Smooth muscle cell of the coronary artery (primary cell): ENCODE results near the gene LUC7L. TPM values are rescaled to one million over a fixed set of nuclear protein-coding genes. Genes with fewer than 3 reads are reported as not detected.

ENCODE experiments used
- total RNA-seq: library from RNA; depleted of rRNA; stranded (reverse); fragments of >200 nt; gene quantifications from 2 replicates; pipeline ENCODE4 v1.2.3, GENCODE V29; 2014; ENCODE audit warnings: low replicate concordance

The LUC7L gene, protein sequence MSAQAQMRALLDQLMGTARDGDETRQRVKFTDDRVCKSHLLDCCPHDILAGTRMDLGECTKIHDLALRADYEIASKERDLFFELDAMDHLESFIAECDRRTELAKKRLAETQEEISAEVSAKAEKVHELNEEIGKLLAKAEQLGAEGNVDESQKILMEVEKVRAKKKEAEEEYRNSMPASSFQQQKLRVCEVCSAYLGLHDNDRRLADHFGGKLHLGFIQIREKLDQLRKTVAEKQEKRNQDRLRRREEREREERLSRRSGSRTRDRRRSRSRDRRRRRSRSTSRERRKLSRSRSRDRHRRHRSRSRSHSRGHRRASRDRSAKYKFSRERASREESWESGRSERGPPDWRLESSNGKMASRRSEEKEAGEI
- 26.6 and 30.3 TPM in 2 replicates for total RNA-seq

DNA sequence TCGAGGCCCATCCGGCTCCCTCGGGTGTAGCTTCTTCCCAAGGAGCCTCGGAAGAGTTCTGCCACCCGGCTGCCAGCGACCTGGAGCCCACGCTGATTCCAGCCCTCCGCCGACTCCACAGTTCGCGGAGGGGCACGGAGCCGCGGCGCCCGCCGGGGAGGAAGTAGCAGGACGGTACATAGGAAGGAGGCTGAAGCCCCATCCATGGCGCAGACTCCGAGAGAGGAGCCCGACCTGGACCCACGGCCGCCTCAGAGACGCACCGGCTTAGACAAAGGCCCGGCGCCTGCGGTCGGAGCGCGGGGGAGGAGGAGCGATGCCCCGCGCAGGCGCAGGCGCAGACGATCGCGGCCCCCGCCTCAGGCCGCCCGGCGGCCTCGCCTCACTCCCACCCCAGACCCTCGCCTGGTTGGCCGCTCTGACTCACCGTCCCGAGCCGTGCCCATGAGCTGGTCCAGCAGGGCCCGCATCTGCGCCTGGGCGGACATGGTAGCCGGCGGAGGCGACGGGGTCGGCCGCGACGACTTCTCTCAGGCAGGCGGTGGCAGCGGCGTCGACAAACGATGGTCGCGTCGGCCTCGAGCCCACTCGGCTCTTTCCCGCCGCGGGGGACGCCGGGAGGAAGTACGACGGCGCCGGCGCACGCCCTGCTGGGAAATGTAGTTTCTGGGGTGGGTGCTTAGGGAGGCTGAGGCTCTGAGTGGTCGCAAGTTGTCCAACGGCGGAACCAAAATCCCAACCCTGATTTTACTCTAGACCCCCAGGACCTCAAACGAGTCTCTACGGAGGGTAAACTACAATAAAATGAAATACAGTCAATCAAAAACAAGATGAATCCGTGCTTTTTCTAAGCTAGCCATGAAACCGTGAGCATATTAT lies at the start of gene LUC7L:
Gene LUC7L (minus strand): TSS at position 598 of the 879 bp plus-strand sequence. CDS start 110 bp downstream, at position 488.

DNA sequence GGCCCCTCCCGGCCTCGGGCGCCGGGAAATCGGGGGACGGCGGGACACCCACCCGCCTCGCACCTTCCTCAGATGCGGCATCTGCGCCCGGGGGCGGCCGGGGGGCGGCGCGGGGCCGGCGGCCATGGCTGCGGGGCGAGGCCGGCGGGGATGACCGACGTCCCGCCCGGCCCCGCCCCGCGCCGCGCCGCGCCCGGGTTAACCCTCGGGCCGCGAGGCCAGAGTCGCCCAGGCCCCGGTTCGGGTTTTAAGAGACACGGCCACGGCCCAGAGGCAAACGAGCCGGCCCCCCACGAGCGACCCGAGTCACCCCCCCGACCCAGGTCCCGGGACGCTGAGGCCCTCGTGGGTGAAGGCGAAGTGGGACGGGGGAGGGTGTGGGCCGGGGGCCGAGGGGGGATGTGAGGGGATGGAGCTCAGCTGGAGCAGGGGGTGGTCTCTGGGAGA lies 46.6 kb upstream of the LUC7L start, which contains the start of gene RGS11:
Gene RGS11 (minus strand): TSS at position 159 of the 447 bp plus-strand sequence. CDS start 33 bp downstream, at position 126.

DNA sequence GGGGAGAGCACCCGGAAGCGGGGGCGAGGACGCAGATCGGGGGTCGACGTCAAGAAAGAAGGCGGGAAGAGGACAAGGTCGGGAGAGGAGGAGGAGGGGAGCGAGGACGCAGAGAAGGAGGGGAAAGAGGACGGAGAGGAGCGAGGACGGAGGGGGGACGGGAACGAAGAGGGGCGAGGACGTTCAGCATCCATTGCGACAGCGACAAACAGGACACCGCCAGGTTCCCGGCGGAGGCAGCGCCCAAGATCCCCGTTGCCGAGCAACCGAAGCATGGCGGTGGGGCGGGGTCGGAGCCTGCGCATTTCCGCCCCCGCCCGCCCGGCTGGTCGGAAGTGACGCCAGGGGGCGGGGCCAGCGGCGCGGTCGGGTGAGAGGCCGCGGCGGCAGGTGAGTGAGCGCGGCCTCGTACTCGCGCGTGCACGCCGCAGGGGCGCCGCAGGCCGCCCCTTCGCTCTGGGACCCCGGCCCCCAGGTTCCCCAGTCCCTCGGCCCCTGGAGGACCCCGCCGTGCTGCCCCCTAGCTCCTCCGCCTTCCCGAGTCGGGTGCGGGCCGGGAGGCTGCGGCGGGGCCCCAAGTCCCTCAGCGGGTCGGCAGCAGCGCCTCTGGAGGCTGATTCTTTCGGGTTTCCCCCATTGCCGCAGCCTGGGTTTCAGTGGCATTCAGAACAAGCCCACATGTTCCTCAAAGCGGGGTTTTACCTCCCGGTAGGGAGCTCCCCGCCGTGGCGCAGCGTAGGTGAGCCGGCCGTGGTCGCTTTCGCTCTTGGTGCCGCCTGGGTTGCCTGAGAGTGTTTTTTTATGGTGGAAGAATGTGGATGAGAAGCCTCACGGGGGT lies 5.4 kb upstream of the LUC7L start, which contains the start of gene FAM234A:
Gene FAM234A (plus strand): TSS at position 354 of the 838 bp plus-strand sequence. CDS start 19,593 bp downstream, outside the sequence.

DNA sequence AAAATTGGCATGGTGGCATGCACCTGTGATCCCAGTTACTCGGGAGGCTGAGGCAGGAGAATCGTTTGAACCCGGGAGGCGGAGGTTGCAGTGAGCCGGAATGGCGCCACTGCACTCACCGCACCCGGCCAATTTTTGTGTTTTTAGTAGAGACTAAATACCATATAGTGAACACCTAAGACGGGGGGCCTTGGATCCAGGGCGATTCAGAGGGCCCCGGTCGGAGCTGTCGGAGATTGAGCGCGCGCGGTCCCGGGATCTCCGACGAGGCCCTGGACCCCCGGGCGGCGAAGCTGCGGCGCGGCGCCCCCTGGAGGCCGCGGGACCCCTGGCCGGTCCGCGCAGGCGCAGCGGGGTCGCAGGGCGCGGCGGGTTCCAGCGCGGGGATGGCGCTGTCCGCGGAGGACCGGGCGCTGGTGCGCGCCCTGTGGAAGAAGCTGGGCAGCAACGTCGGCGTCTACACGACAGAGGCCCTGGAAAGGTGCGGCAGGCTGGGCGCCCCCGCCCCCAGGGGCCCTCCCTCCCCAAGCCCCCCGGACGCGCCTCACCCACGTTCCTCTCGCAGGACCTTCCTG lies 49.1 kb downstream of the LUC7L start, which contains the start of gene HBQ1:
Gene HBQ1 (plus strand): TSS at position 359 of the 575 bp plus-strand sequence. CDS start 28 bp downstream, at position 387.

DNA sequence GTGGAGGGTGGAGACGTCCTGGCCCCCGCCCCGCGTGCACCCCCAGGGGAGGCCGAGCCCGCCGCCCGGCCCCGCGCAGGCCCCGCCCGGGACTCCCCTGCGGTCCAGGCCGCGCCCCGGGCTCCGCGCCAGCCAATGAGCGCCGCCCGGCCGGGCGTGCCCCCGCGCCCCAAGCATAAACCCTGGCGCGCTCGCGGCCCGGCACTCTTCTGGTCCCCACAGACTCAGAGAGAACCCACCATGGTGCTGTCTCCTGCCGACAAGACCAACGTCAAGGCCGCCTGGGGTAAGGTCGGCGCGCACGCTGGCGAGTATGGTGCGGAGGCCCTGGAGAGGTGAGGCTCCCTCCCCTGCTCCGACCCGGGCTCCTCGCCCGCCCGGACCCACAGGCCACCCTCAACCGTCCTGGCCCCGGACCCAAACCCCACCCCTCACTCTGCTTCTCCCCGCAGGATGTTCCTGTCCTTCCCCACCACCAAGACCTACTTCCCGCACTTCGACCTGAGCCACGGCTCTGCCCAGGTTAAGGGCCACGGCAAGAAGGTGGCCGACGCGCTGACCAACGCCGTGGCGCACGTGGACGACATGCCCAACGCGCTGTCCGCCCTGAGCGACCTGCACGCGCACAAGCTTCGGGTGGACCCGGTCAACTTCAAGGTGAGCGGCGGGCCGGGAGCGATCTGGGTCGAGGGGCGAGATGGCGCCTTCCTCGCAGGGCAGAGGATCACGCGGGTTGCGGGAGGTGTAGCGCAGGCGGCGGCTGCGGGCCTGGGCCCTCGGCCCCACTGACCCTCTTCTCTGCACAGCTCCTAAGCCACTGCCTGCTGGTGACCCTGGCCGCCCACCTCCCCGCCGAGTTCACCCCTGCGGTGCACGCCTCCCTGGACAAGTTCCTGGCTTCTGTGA lies 52.5 kb downstream of the LUC7L start, which contains the start of gene HBA1:
Gene HBA1 (plus strand): TSS at position 204 of the 906 bp plus-strand sequence. CDS start 37 bp downstream, at position 241.

DNA sequence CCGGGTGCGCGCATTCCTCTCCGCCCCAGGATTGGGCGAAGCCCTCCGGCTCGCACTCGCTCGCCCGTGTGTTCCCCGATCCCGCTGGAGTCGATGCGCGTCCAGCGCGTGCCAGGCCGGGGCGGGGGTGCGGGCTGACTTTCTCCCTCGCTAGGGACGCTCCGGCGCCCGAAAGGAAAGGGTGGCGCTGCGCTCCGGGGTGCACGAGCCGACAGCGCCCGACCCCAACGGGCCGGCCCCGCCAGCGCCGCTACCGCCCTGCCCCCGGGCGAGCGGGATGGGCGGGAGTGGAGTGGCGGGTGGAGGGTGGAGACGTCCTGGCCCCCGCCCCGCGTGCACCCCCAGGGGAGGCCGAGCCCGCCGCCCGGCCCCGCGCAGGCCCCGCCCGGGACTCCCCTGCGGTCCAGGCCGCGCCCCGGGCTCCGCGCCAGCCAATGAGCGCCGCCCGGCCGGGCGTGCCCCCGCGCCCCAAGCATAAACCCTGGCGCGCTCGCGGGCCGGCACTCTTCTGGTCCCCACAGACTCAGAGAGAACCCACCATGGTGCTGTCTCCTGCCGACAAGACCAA lies 56.8 kb downstream of the LUC7L start, which contains the start of gene HBA2:
Gene HBA2 (plus strand): TSS at position 503 of the 568 bp plus-strand sequence. CDS start 37 bp downstream, at position 540.

DNA sequence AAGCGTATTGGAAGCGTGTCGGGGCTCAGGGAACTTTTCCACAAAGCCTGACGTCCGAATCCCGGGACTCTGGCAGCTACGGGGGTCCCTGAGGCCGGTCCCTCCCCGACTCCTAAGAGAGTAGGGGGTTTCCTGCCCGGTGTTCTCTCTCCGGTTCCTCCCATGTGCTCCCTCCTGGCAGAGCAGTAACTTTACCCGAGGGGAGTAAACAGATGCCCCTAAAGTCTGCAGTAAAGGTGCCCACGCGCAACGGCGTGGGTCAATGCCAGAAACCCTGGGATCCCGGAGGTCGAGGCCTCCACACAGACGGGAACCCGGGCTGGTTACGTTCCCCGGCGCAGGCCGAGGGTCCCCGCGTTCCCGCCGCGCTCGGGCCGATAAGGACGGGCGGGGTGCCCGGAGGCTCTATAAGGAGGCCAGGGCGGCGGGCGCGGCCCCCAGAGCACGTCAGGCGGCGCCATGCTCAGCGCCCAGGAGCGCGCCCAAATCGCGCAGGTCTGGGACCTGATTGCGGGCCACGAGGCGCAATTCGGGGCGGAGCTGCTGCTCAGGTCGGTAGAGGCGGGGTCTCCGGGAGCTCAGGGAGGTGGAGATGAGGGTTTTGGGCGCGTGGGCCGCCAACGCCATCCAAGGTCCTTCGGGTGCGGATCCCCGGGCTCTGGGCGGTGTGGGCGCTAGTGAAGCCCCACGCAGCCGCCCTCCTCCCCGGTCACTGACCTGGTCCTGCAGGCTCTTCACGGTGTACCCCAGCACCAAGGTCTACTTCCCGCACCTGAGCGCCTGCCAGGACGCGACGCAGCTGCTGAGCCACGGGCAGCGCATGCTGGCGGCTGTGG lies 63.5 kb downstream of the LUC7L start, which contains the start of gene HBM:
Gene HBM (plus strand): TSS at position 440 of the 836 bp plus-strand sequence. CDS start 20 bp downstream, at position 460.

DNA sequence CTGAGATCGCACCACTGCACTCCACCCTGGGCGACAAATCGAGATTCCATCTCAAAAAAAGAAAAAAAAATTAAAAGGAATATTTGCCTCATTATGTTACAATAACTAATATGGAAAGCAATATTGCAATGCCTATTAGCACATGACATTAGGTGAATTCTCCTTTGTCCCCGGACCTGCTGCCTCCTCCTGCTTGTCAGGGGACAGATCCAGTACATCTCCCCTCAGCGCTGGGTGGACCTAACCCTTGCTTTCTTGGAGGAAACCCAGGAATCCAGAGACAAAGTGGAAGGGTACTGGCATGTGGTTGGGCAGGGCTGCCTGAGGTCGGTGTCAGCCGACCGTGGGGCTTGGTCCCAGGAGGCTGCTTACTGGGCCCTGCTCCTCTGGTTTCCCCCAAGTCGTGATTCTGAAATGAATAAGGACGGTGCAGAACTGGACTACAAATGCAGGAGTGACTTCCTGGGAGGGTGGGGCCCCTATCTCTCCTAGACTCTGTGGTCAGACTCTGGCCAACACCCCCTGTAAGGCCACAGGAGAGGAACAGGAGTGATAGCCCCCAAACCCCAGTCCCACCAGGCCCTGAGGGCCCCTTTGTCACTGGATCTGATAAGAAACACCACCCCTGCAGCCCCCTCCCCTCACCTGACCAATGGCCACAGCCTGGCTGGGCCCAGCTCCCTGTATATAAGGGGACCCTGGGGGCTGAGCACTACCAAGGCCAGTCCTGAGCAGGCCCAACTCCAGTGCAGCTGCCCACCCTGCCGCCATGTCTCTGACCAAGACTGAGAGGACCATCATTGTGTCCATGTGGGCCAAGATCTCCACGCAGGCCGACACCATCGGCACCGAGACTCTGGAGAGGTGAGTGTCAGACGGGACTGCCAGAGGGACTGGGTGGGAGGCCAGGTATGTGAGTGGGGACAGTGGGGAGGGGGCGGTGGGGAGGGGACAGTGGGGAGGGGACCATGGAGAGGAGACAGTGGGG lies 76.8 kb downstream of the LUC7L start, which contains the start of gene HBZ:
Gene HBZ (plus strand): TSS at position 504 of the 988 bp plus-strand sequence. CDS start 266 bp downstream, at position 770.

Other genes starting within 250 kb of the LUC7L start
- 4.9 and 5.0 TPM in 2 replicates for gene POLR3K, start 175.8 kb downstream of the LUC7L start, total RNA-seq
- gene SNRNP25, start 175.6 kb downstream of the LUC7L start, total RNA-seq = 37.6 and 48.5 TPM in 2 replicates
- gene RHBDF1, start 156.8 kb downstream of the LUC7L start, total RNA-seq = 27.8 and 35.7 TPM in 2 replicates
- 56.9 and 216 TPM in 2 replicates for gene MPG, start 151.2 kb downstream of the LUC7L start, total RNA-seq
- gene NPRL3, start 90.8 kb downstream of the LUC7L start, total RNA-seq = 5.8 and 7.0 TPM in 2 replicates
- gene HBZ, start 76.8 kb downstream of the LUC7L start, total RNA-seq = not detected in 2 replicates
- not detected in 2 replicates for gene HBM, start 63.5 kb downstream of the LUC7L start, total RNA-seq
- gene HBA2, start 56.6 kb downstream of the LUC7L start, total RNA-seq = 0.23 TPM in 1 of 2 replicates, not detected in the other
- gene HBA1, start 52.8 kb downstream of the LUC7L start, total RNA-seq = not detected in 2 replicates
- gene HBQ1, start 49.0 kb downstream of the LUC7L start, total RNA-seq = not detected in 2 replicates
- 25.9 and 46.7 TPM in 2 replicates for gene FAM234A, start 5.4 kb upstream of the LUC7L start, total RNA-seq
- gene RGS11, start 46.5 kb upstream of the LUC7L start, total RNA-seq = 1.2 and 10.1 TPM in 2 replicates
- 2.2 and 2.9 TPM in 2 replicates for gene ARHGDIG, start 51.1 kb upstream of the LUC7L start, total RNA-seq
- gene PDIA2, start 53.7 kb upstream of the LUC7L start, total RNA-seq = 0.23 and 0.38 TPM in 2 replicates
- 17.8 and 17.9 TPM in 2 replicates for gene AXIN1, start 123.3 kb upstream of the LUC7L start, total RNA-seq
- gene MRPL28, start 141.1 kb upstream of the LUC7L start, total RNA-seq = 36.4 and 93.1 TPM in 2 replicates
- 85.1 and 108 TPM in 2 replicates for gene PGAP6, start 152.5 kb upstream of the LUC7L start, total RNA-seq
- gene NME4, start 167.8 kb upstream of the LUC7L start, total RNA-seq = 76.3 and 99.0 TPM in 2 replicates
- gene DECR2, start 172.4 kb upstream of the LUC7L start, total RNA-seq = 6.6 and 12.5 TPM in 2 replicates
- 12.7 and 21.5 TPM in 2 replicates for gene RAB11FIP3, start 196.2 kb upstream of the LUC7L start, total RNA-seq